ENCODE data around the gene TMEM132D. TPM values are rescaled to one million over a fixed set of nuclear protein-coding genes. Genes with fewer than 3 reads are reported as not detected.
"Not testable (repeated sequence)": the region's sequence is repeated elsewhere in the genome, so short reads cannot be mapped to it uniquely, and the experiment has no call there.

TMEM132D gene
- total RNA-seq, 2 experiments from 2014 or later, result not detected

GRCh38 chr12:129200576-129200975 is 703.2 kb downstream of the TMEM132D start:
- H3K4me3 Mint-ChIP-seq, result no peak overlapping the region
- CTCF ChIA-PET, result no interaction called here
- POLR2A ChIA-PET, result no interaction called here
- no peak for DNase-seq
- no peak overlapping the region for H3K27ac Mint-ChIP-seq
- no peaks in the 10 kb centered on the region for H3K36me3 Mint-ChIP-seq (ENCODE audit: low read depth)
- H3K9me3 Mint-ChIP-seq, result peaks cover 4% of the 10 kb centered on the region
- no peaks in the 10 kb centered on the region for H3K4me1 Mint-ChIP-seq
- no peaks in the 10 kb centered on the region for H3K27me3 Mint-ChIP-seq

- no peak overlapping the region for H3K4me3 Mint-ChIP-seq
- DNase-seq, result no peak
- no peaks in the 10 kb centered on the region for H3K27me3 Mint-ChIP-seq
- H3K9me3 Mint-ChIP-seq, result peaks cover 14% of the 10 kb centered on the region
- no peaks in the 10 kb centered on the region for H3K36me3 Mint-ChIP-seq (ENCODE audit: low read depth)
- POLR2A ChIA-PET, result no interaction called here
- H3K4me1 Mint-ChIP-seq, result no peaks in the 10 kb centered on the region
- CTCF ChIA-PET, result no interaction called here
- H3K27ac Mint-ChIP-seq, result no peak overlapping the region
These were observed 706.9 kb downstream of the TMEM132D start for GRCh38 chr12:129196927-129197326.

GRCh38 chr12:129195081-129195480 is 708.7 kb downstream of the TMEM132D start:
- H3K4me3 Mint-ChIP-seq, result no peak overlapping the region
- no peak overlapping the region for H3K27ac Mint-ChIP-seq
- CTCF ChIA-PET, result no interaction called here

DNA sequence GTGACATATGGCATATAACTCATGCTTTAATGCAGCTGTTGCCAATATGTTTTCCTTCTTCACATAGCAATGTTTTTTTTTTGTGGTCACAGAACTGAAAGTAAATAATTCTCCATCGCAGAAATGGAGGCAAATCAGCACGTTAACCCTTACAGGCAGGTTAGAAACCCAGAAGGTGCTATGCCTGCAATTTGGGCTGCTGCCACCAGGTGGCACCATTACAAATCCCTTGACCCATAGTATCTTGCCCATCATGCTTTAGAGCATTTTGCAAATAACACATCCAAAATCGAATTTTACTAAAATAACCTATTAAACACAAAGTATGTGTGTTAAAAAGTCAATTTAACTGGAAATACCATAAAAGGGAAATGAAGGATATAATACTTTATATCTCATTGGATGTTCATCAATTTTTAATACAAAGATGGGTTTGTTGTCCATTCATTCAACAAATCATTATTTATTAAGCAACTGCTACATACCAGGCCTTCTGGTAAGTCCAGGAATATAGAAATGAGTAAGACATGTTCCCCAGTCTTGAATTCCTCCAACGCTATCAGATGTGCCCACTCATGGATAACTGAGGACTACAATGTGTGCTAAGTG is 710.5 kb downstream of the TMEM132D start:
- Mint-ChIP-seq H3K27me3 (no peaks in the 10 kb centered on the region), H3K4me1 (no peaks in the 10 kb centered on the region), H3K4me3 (no peak overlapping the region), H3K9me3 (peaks cover 9% of the 10 kb centered on the region), H3K36me3 (ENCODE audit: low read depth) (no peaks in the 10 kb centered on the region), H3K27ac (no peak overlapping the region)
- ChIA-PET POLR2A (no interaction called here), CTCF (no interaction called here)
- DNase-seq, result no peak

More at GRCh38 chr12:129195081-129195480, 708.7 kb downstream of the TMEM132D start:
- peaks cover 12% of the 10 kb centered on the region for H3K9me3 Mint-ChIP-seq
- no peaks in the 10 kb centered on the region for H3K27me3 Mint-ChIP-seq
- no peaks in the 10 kb centered on the region for H3K36me3 Mint-ChIP-seq (ENCODE audit: low read depth)
- no peaks in the 10 kb centered on the region for H3K4me1 Mint-ChIP-seq
- DNase-seq, result no peak
- POLR2A ChIA-PET, result no interaction called here

DNA sequence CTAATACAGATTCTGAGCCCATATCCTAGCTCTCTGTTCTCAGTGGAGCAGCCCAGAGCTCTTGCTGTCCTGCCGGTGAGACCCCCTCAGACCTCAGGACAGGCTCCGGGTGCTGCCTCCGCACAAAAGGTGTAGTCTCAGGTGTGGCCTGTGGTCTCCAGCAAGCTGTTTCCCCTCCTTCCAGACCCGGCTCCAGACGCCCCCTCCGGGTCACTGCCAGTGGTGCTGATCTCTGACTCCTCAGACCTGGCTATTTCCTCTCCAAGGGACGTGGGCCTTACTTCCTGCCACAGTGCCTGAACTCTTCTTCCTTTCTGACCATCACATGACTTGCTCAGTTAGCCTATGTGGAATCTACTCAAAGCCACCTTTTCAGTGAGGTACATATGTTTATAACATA is 713.0 kb downstream of the TMEM132D start:
- ChIA-PET POLR2A (no interaction called here), CTCF (no interaction called here)
- peaks cover 9% of the 10 kb centered on the region for H3K9me3 Mint-ChIP-seq
- no peak overlapping the region for H3K27ac Mint-ChIP-seq
- no peaks in the 10 kb centered on the region for H3K27me3 Mint-ChIP-seq
- no peak overlapping the region for H3K4me3 Mint-ChIP-seq
- DNase-seq, result no peak
- no peaks in the 10 kb centered on the region for H3K36me3 Mint-ChIP-seq (ENCODE audit: low read depth)
- no peaks in the 10 kb centered on the region for H3K4me1 Mint-ChIP-seq

GRCh38 chr12:129189879-129190278 is 713.9 kb downstream of the TMEM132D start:
- DNase-seq; H3K36me3 Mint-ChIP-seq (ENCODE audit: low read depth); H3K4me1 Mint-ChIP-seq; CTCF ChIA-PET; POLR2A ChIA-PET; H3K9me3 Mint-ChIP-seq; H3K27ac Mint-ChIP-seq; H3K4me3 Mint-ChIP-seq; H3K27me3 Mint-ChIP-seq: not testable (repeated sequence)

DNA sequence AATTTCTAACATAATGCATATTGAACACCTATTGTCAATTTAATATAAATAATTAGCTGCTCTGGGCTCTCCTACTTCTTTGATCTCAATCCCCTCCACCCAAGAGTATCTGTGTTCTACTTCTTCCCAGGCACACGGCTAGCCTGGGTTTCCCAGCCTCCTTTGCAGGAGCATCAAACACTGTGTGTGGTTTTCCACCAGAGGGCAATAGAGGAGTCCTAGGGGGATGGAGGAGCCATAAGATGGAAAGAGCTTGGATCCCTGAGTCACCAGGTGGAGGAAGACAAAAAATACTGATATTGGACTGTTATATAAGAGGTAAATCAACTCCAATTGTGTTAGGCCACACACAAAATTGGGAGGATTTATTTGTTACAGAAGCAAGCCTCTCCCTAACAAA is 716.9 kb downstream of the TMEM132D start:
- CTCF ChIA-PET, result no interaction called here

GRCh38 chr12:129185855-129186254 is 718.0 kb downstream of the TMEM132D start:
- no peak overlapping the region for H3K4me3 Mint-ChIP-seq
- no peak for DNase-seq
- POLR2A ChIA-PET, result no interaction called here

More for the DNA sequence above, 716.9 kb downstream of the TMEM132D start:
- Mint-ChIP-seq H3K9me3 (no peaks in the 10 kb centered on the region), H3K4me1 (no peaks in the 10 kb centered on the region), H3K27ac (no peak overlapping the region), H3K36me3 (ENCODE audit: low read depth) (no peaks in the 10 kb centered on the region), H3K4me3 (no peak overlapping the region), H3K27me3 (no peaks in the 10 kb centered on the region)
- DNase-seq, result no peak
- POLR2A ChIA-PET, result no interaction called here

GRCh38 chr12:129184127-129184928 is 719.5 kb downstream of the TMEM132D start:
- DNase-seq, result no peak
- no peaks in the 10 kb centered on the region for H3K36me3 Mint-ChIP-seq (ENCODE audit: low read depth)
- no peaks in the 10 kb centered on the region for H3K27me3 Mint-ChIP-seq
- ChIA-PET POLR2A (no interaction called here), CTCF (no interaction called here)
- H3K4me3 Mint-ChIP-seq, result no peak overlapping the region
- no peaks in the 10 kb centered on the region for H3K9me3 Mint-ChIP-seq
- H3K27ac Mint-ChIP-seq, result no peak overlapping the region
- no peaks in the 10 kb centered on the region for H3K4me1 Mint-ChIP-seq

More at GRCh38 chr12:129185855-129186254, 718.0 kb downstream of the TMEM132D start:
- CTCF ChIA-PET, result no interaction called here
- no peaks in the 10 kb centered on the region for H3K27me3 Mint-ChIP-seq
- no peaks in the 10 kb centered on the region for H3K4me1 Mint-ChIP-seq
- no peaks in the 10 kb centered on the region for H3K9me3 Mint-ChIP-seq
- no peak overlapping the region for H3K27ac Mint-ChIP-seq
- no peaks in the 10 kb centered on the region for H3K36me3 Mint-ChIP-seq (ENCODE audit: low read depth)

DNA sequence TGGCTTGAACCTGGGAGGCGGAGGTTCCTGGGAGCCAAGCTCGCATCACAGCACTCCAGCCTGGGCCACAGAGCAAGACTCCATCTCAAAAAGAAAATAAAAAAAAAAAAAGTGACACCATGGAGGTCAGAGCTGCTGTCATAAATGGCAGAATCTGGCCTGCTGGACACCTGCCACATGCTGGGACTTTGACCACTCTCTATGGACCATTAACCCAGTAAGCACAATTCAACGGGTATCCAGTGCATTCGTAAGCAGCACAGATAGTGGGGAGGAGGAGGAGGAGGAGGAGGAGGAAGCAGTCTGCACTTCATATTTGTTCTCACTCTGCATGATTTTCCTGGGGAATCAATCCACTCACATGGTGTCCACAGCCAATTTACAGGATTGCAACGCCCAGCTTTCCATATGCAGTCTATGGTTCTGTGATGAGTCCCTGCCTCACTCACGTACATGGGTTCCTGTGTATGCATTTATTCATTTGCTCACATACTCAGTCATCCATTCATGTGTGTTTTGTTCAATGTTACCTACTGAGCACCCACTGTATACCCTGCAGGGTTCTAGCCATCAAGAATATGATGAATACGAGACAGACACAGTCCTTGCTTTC is 723.8 kb downstream of the TMEM132D start:
- Mint-ChIP-seq H3K4me3 (no peak overlapping the region), H3K9me3 (peaks cover 3% of the 10 kb centered on the region), H3K4me1 (no peaks in the 10 kb centered on the region), H3K27ac (no peak overlapping the region), H3K27me3 (no peaks in the 10 kb centered on the region), H3K36me3 (ENCODE audit: low read depth) (no peaks in the 10 kb centered on the region)
- ChIA-PET CTCF (no interaction called here), POLR2A (no interaction called here)
- DNase-seq, result no peak

DNA sequence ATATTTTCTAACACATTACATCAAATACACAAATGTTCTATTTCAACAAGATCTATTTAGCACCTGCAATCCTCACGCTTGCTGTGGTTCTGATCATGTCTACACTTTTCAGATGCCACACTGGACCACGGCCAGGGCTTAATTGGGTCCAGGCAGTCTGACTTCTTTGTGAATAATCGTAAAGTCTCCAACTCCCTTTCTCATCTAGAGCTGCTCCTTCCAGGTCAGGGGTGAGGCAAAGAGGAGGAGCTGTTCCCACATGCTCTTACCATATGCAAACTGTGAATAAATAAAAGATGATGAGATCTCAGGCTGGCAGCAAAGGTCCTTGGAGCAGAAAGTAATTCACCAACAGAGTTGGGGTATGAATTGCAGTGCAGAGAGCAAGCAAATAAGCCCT is 733.9 kb downstream of the TMEM132D start:
- no peak overlapping the region for H3K27ac Mint-ChIP-seq
- ChIA-PET CTCF (interaction anchor here (1.2 kb wide), 1 partner anchor 161 kb away, joined by 3 read pairs; no protein-coding TSS in a partner anchor), POLR2A (no interaction called here)
- H3K4me1 Mint-ChIP-seq, result no peaks in the 10 kb centered on the region
- H3K36me3 Mint-ChIP-seq (ENCODE audit: low read depth), result no peaks in the 10 kb centered on the region
- H3K27me3 Mint-ChIP-seq, result no peaks in the 10 kb centered on the region
- H3K9me3 Mint-ChIP-seq, result peaks cover 10% of the 10 kb centered on the region
- no peak for DNase-seq
- no peak overlapping the region for H3K4me3 Mint-ChIP-seq

DNA sequence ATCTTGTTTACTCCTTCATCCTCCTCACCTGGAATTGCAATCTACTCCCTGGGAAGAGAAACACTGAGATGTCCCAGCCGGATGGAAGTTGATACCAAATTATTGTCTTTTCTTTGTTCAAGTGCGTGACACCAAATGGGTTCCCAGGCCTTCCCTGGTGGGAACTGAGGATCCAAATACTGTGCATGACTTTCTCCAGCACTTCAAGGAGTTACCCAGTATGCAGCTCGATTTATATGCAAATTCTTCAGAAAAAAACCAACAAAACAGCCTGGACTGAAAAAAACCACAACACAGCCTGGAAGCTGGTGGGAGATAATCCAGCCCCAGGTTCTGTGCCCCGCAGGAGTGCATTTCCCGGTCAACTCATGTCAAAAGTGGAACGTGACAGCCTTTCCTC is 740.0 kb downstream of the TMEM132D start:
- no peaks in the 10 kb centered on the region for H3K27me3 Mint-ChIP-seq
- no peak overlapping the region for H3K27ac Mint-ChIP-seq
- ChIA-PET CTCF (no interaction called here), POLR2A (no interaction called here)
- H3K4me1 Mint-ChIP-seq, result no peaks in the 10 kb centered on the region
- H3K36me3 Mint-ChIP-seq (ENCODE audit: low read depth), result no peaks in the 10 kb centered on the region
- H3K9me3 Mint-ChIP-seq, result peaks cover 10% of the 10 kb centered on the region
- no peak for DNase-seq
- H3K4me3 Mint-ChIP-seq, result no peak overlapping the region

GRCh38 chr12:129163461-129163860 is 740.4 kb downstream of the TMEM132D start:
- Mint-ChIP-seq H3K4me1 (no peaks in the 10 kb centered on the region), H3K27me3 (no peaks in the 10 kb centered on the region), H3K4me3 (no peak overlapping the region), H3K36me3 (ENCODE audit: low read depth) (no peaks in the 10 kb centered on the region), H3K27ac (no peak overlapping the region), H3K9me3 (peaks cover 10% of the 10 kb centered on the region)
- DNase-seq, result no peak
- ChIA-PET POLR2A (no interaction called here), CTCF (no interaction called here)

All from activated CD4-positive, alpha-beta T cell treated with anti-CD3 and anti-CD28 coated beads, Interleukin-2, amount 10 ng/mL, durations not matched to agents 7 days and 5 days (primary cell).